Stimulated activated effector memory CD8-positive, alpha-beta T cell treated with anti-CD3 and anti-CD28 coated beads, Interleukin-12 subunit alpha, Interleukin-12 subunit beta, amount 100 ng/mL, for 72 hours (primary cell): ENCODE data around the gene PHF23.
"Not testable (repeated sequence)": the region's sequence is repeated elsewhere in the genome, so short reads cannot be mapped to it uniquely, and the experiment has no call there.

Source experiments
- ATAC-seq: fragments of 150-1000 bp; cut with Tn5 transposase; 2 replicates; pipeline ENCODE4 v1.10.0; 2021
- DNase-seq, 2 donors: peaks; one replicate each; pipeline ENCODE4 v3.0.0; 2021 to 2022; ENCODE audit warnings: low spot score in 2 of 2
- H3K27ac Mint-ChIP-seq: one replicate; pipeline ENCODE4 v1.8.0; 2022; ENCODE audit warnings: mild to moderate bottlenecking, mixed read lengths
- H3K36me3 Mint-ChIP-seq: one replicate; pipeline ENCODE4 v1.8.0; 2022; ENCODE audit warnings: mild to moderate bottlenecking, mixed read lengths
- H3K4me1 Mint-ChIP-seq: one replicate; pipeline ENCODE4 v1.8.0; 2022; ENCODE audit warnings: mixed read lengths
- H3K4me3 Mint-ChIP-seq: one replicate; pipeline ENCODE4 v1.8.0; 2022; ENCODE audit warnings: mild to moderate bottlenecking, mixed read lengths
- H3K9me3 Mint-ChIP-seq: one replicate; pipeline ENCODE4 v1.8.0; 2022; ENCODE audit warnings: mixed read lengths

PHF23 gene

GRCh38 chr17:7248796-7249195, 9.5 kb upstream of the PHF23 start:
- Mint-ChIP-seq H3K36me3 (peaks cover 86% of the 10 kb centered on the region), H3K4me3 (peak overlapping the region; percentile 92), H3K27ac (peak overlapping the region; percentile 100), H3K4me1 (peaks cover 53% of the 10 kb centered on the region), H3K9me3 (no peaks in the 10 kb centered on the region)
- ATAC-seq (no peak), DNase-seq (no peak)

- peaks cover 86% of the 10 kb centered on the region for H3K36me3 Mint-ChIP-seq
- ATAC-seq (no peak), DNase-seq (no peak)
- no peak overlapping the region for H3K4me3 Mint-ChIP-seq
- H3K4me1 Mint-ChIP-seq: peaks cover 56% of the 10 kb centered on the region
- peak overlapping the region; percentile 63 for H3K27ac Mint-ChIP-seq
- no peaks in the 10 kb centered on the region for H3K9me3 Mint-ChIP-seq
Observed at GRCh38 chr17:7246779-7247178, 7.5 kb upstream of the PHF23 start.

- Mint-ChIP-seq H3K4me3 (peak overlapping the region; percentile 99), H3K4me1 (peaks cover 59% of the 10 kb centered on the region), H3K36me3 (peaks cover 94% of the 10 kb centered on the region), H3K27ac (peak overlapping the region; percentile 99)
- ATAC-seq, DNase-seq, H3K9me3 Mint-ChIP-seq: not testable (repeated sequence)
Observed at GRCh38 chr17:7243838-7244237, 4.6 kb upstream of the PHF23 start.

GRCh38 chr17:7243453-7243729, 4.1 kb upstream of the PHF23 start:
- Mint-ChIP-seq H3K36me3 (peaks cover 95% of the 10 kb centered on the region), H3K27ac (peak overlapping the region; percentile 99), H3K4me3 (peak overlapping the region; percentile 99), H3K4me1 (peaks cover 55% of the 10 kb centered on the region), H3K9me3 (no peaks in the 10 kb centered on the region)
- DNase-seq: no peak
- ATAC-seq: no peak

GRCh38 chr17:7242717-7243452, 3.6 kb upstream of the PHF23 start:
- DNase-seq (peak; percentile 88 to 97), ATAC-seq (peak; percentile 68)
- Mint-ChIP-seq H3K4me3 (peak overlapping the region; percentile 99), H3K36me3 (peaks cover 94% of the 10 kb centered on the region), H3K9me3 (no peaks in the 10 kb centered on the region), H3K27ac (peak overlapping the region; percentile 99), H3K4me1 (peaks cover 54% of the 10 kb centered on the region)

GRCh38 chr17:7241783-7242716, 2.8 kb upstream of the PHF23 start, which contains the start of gene GABARAP:
Gene GABARAP (minus strand): TSS chr17:7242449. CDS start chr17:7242330, 119 bp downstream.
- Mint-ChIP-seq H3K36me3 (peaks cover 96% of the 10 kb centered on the region), H3K27ac (peak within 1 kb of the TSS; percentile 99), H3K4me1 (peaks cover 59% of the 10 kb centered on the region), H3K9me3 (no peaks in the 10 kb centered on the region), H3K4me3 (peak within 1 kb of the TSS; percentile 99)
- ATAC-seq (peak; percentile 59), DNase-seq (peak; percentile 87 to 97)

- ATAC-seq (no peak), DNase-seq (no peak)
- no peaks in the 10 kb centered on the region for H3K9me3 Mint-ChIP-seq
- H3K4me3 Mint-ChIP-seq: peak overlapping the region; percentile 99
- H3K4me1 Mint-ChIP-seq: peaks cover 61% of the 10 kb centered on the region
- H3K36me3 Mint-ChIP-seq: peaks cover 96% of the 10 kb centered on the region
- peak overlapping the region; percentile 99 for H3K27ac Mint-ChIP-seq
Observed at GRCh38 chr17:7241090-7241733, 2.0 kb upstream of the PHF23 start.

GRCh38 chr17:7240375-7240774, 1.1 kb upstream of the PHF23 start:
- no peak for ATAC-seq
- Mint-ChIP-seq H3K27ac (peak overlapping the region; percentile 97), H3K9me3 (no peaks in the 10 kb centered on the region), H3K4me1 (peaks cover 65% of the 10 kb centered on the region), H3K4me3 (peak overlapping the region; percentile 99), H3K36me3 (peaks cover 96% of the 10 kb centered on the region)
- DNase-seq: no peak

- no peak for ATAC-seq
- H3K9me3 Mint-ChIP-seq: no peaks in the 10 kb centered on the region
- H3K36me3 Mint-ChIP-seq: peaks cover 96% of the 10 kb centered on the region
- no peak for DNase-seq
- H3K4me3 Mint-ChIP-seq: peak overlapping the region; percentile 99
- H3K27ac Mint-ChIP-seq: peak overlapping the region; percentile 97
- H3K4me1 Mint-ChIP-seq: peaks cover 80% of the 10 kb centered on the region
Observed at GRCh38 chr17:7238420-7239090, 702 bp downstream of the PHF23 start.

GRCh38 chr17:7237761-7238419, 1.4 kb downstream of the PHF23 start:
- ATAC-seq: peak; percentile 52
- no peaks in the 10 kb centered on the region for H3K9me3 Mint-ChIP-seq
- H3K27ac Mint-ChIP-seq: peak overlapping the region; percentile 97
- peak overlapping the region; percentile 99 for H3K4me3 Mint-ChIP-seq
- peak; percentile 77 to 89 for DNase-seq
- peaks cover 92% of the 10 kb centered on the region for H3K36me3 Mint-ChIP-seq
- peaks cover 80% of the 10 kb centered on the region for H3K4me1 Mint-ChIP-seq

- H3K4me1 Mint-ChIP-seq: peaks cover 79% of the 10 kb centered on the region
- peak overlapping the region; percentile 97 for H3K27ac Mint-ChIP-seq
- peaks cover 88% of the 10 kb centered on the region for H3K36me3 Mint-ChIP-seq
- H3K9me3 Mint-ChIP-seq: no peaks in the 10 kb centered on the region
- ATAC-seq: no peak
- H3K4me3 Mint-ChIP-seq: peak overlapping the region; percentile 99
- DNase-seq: no peak
Observed at GRCh38 chr17:7237266-7237760, 1.9 kb downstream of the PHF23 start.

- Mint-ChIP-seq H3K4me1 (peaks cover 79% of the 10 kb centered on the region), H3K9me3 (no peaks in the 10 kb centered on the region), H3K4me3 (peak overlapping the region; percentile 99), H3K27ac (peak overlapping the region; percentile 97), H3K36me3 (peaks cover 88% of the 10 kb centered on the region)
- DNase-seq (no peak), ATAC-seq (no peak)
Observed at GRCh38 chr17:7236808-7237207, 2.4 kb downstream of the PHF23 start.

GRCh38 chr17:7235693-7236665, 3.3 kb downstream of the PHF23 start:
- peak overlapping the region; percentile 36 for H3K27ac Mint-ChIP-seq
- H3K36me3 Mint-ChIP-seq: peaks cover 82% of the 10 kb centered on the region
- peaks cover 74% of the 10 kb centered on the region for H3K4me1 Mint-ChIP-seq
- DNase-seq (no peak), ATAC-seq (no peak)
- peak overlapping the region; percentile 99 for H3K4me3 Mint-ChIP-seq
- H3K9me3 Mint-ChIP-seq: no peaks in the 10 kb centered on the region
